ENCODE results near the gene FOXL2. TPM values are rescaled to one million over a fixed set of nuclear protein-coding genes. Genes with fewer than 3 reads are reported as not detected.

The FOXL2 gene
- total and polyA plus RNA-seq, 2 of the 4 experiments (the other 2 are of a cell fraction): 0.07 TPM; not detected in 1

DNA sequence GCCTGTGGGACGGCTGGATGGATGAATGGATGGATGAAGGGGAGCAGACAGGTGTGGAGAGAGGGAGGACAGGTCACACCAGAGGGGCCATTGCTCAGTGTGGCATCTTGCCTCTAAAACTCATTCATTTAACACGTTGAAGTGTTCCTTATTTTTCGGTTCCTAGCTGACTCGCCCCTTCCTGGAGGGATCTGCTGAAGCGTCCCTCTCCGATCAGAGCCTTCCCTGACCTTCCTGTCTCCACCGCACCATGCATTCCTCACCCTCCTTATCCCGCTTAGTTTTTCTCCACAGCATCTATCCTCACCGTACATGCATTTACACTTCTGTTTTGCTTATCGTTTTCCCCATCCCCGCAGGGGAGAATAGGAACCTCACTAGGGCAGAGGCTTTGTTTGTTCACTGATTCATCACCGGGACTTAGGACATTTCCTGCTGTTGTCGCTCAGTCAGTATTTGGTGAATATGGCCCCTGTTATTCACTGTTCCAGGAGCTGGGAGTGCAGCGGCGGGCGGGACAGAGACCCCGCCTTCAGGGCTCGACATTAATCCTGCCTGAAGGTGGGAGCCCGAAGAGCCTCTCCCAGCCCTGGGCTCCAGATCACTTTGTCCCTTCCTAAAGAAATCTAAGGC, 32.0 kb downstream of the FOXL2 start:
- CTCF ChIA-PET: interaction anchor here (0.5 to 2.7 kb wide), 29 partner anchors 9 to 497 kb away, joined by 3 to 94 read pairs (median 5); partner anchors contain the start of gene CEP70
- Histone ChIP-seq H3K9me1 (ENCODE audit: insufficient read depth, low read length) (peaks cover 5% of the 10 kb centered on the region), H4K91ac (ENCODE audit: insufficient read depth, low read depth, low read length) (peak overlapping the region; percentile 50), H3K9me3 (ENCODE audit: control insufficient read depth, insufficient read depth, low read length) (no peaks in the 10 kb centered on the region), H3K36me3 (ENCODE audit: control insufficient read depth, insufficient read depth, low read length) (no peaks in the 10 kb centered on the region), H3K18ac (ENCODE audit: low read depth, low read length) (peak overlapping the region; percentile 14; the same call in 1 of the 2 replicates), H3K56ac (ENCODE audit: extremely low read depth, insufficient read depth, low read length) (peak overlapping the region; percentile 32), H2AK5ac (ENCODE audit: low read depth, low read length) (peak overlapping the region; percentile 87), H2AK9ac (replicated peaks; ENCODE audit: low read depth, low read length, poor library complexity) (peak overlapping the region; percentile 35), H3K79me1 (ENCODE audit: low read depth in 1 of 2, low read length in 2 of 2) (peaks cover 0 to 4% of the 10 kb centered on the region in 2 experiments; a peak in 1 of 4 replicates), H3K4me1 (ENCODE audit: control insufficient read depth, insufficient read depth, low read length) (peaks cover 4% of the 10 kb centered on the region), H2BK120ac (ENCODE audit: low read depth, low read length) (peak overlapping the region; percentile 90), H2AFZ (replicated peaks; ENCODE audit: low read length, poor library complexity) (peak overlapping the region; percentile 96), H3K14ac (replicated peaks; ENCODE audit: low read depth, low read length) (peak overlapping the region; percentile 87), H3K9ac (ENCODE audit: low read depth, low read length) (peak overlapping the region; percentile 77), H4K5ac (ENCODE audit: low read depth, low read length) (peak overlapping the region; percentile 38), H3K27me3 (ENCODE audit: control insufficient read depth, insufficient read depth, low read length) (no peaks in the 10 kb centered on the region), H3K4me2 (ENCODE audit: low read depth, low read length) (peak overlapping the region; percentile 66), H2BK5ac (ENCODE audit: low read depth, low read length, poor library complexity, severe bottlenecking) (peak overlapping the region; percentile 54), H4K20me1 (ENCODE audit: insufficient read depth, low read length) (no peaks in the 10 kb centered on the region), H3K4ac (ENCODE audit: low read depth, low read length) (peak overlapping the region; percentile 84), H2BK15ac (ENCODE audit: low read depth, low read length) (peak overlapping the region; percentile 43; the same call in 2 of the 3 replicates), H3K23ac (ENCODE audit: low read depth, low read length) (peak overlapping the region; percentile 94), H2BK20ac (ENCODE audit: low read depth, low read length) (peak overlapping the region; percentile 72; the same call in 1 of the 2 replicates), H3K4me3 (ENCODE audit: insufficient read depth, low read depth, low read length) (peak overlapping the region; percentile 54), H3K27ac (ENCODE audit: insufficient read depth, low read length) (peak overlapping the region; percentile 58), H4K8ac (ENCODE audit: low read depth in 2 of 2, low read length in 2 of 2) (peak overlapping the region; percentile 76 to 85; a peak in 2 of 4 replicates)
- ATAC-seq (ENCODE audit: low read depth) (peak; percentile 38), DNase-seq (peak; percentile 62)
- no TSS peak for BruUV-seq (replicated peaks)
- TF ChIP-seq ELK1 (IDR thresholded peaks at IDR 0.05; ENCODE audit: borderline replicate concordance, low read depth, low read length): no peak
- no peak for TF ChIP-seq RAD21 (IDR thresholded peaks at IDR 0.05; ENCODE audit: low read length)
- TF ChIP-seq RFX5 (IDR thresholded peaks at IDR 0.05; ENCODE audit: low read depth, low read length): no peak
- TF ChIP-seq MXI1 (IDR thresholded peaks at IDR 0.05; ENCODE audit: borderline replicate concordance, low read depth, low read length): no peak
- no peak for TF ChIP-seq FOS (IDR thresholded peaks at IDR 0.05; ENCODE audit: low read depth, low read length)
- no peak for TF ChIP-seq SMC3 (IDR thresholded peaks at IDR 0.05; ENCODE audit: low read depth, low read length)
- no peak for TF ChIP-seq USF2 (IDR thresholded peaks at IDR 0.05; ENCODE audit: low read depth, low read length)
- TF ChIP-seq RCOR1 (IDR thresholded peaks at IDR 0.05; ENCODE audit: insufficient replicate concordance, low read length): no peak
- TF ChIP-seq POLR2A (IDR thresholded peaks at IDR 0.05; ENCODE audit: low read depth, low read length): no peak
- no peak for TF ChIP-seq MAFK (IDR thresholded peaks at IDR 0.05; ENCODE audit: low read depth, low read length)
- TF ChIP-seq NFE2L2 (IDR thresholded peaks at IDR 0.05; ENCODE audit: low read depth, low read length): no peak
- TF ChIP-seq, protein P1, sequence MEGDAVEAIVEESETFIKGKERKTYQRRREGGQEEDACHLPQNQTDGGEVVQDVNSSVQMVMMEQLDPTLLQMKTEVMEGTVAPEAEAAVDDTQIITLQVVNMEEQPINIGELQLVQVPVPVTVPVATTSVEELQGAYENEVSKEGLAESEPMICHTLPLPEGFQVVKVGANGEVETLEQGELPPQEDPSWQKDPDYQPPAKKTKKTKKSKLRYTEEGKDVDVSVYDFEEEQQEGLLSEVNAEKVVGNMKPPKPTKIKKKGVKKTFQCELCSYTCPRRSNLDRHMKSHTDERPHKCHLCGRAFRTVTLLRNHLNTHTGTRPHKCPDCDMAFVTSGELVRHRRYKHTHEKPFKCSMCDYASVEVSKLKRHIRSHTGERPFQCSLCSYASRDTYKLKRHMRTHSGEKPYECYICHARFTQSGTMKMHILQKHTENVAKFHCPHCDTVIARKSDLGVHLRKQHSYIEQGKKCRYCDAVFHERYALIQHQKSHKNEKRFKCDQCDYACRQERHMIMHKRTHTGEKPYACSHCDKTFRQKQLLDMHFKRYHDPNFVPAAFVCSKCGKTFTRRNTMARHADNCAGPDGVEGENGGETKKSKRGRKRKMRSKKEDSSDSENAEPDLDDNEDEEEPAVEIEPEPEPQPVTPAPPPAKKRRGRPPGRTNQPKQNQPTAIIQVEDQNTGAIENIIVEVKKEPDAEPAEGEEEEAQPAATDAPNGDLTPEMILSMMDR (conservative IDR thresholded peaks at IDR 0.05; ENCODE audit: low read depth, low read length): no peak
- intact Hi-C loops (cut with micrococcal nuclease): loop anchor here (1.0 kb wide), 3 partner anchors 81 to 216 kb away; partner anchors contain the start of gene PIK3CB
- in situ Hi-C loops (cut with MboI; ENCODE audit: low sequenced_read_pairs): loop anchor here (5.0 kb wide), 2 partner anchors 218 to 318 kb away; no protein-coding TSS in a partner anchor
- dilution Hi-C loops (cut with HindIII; ENCODE audit: low sequenced_read_pairs, unreplicated experiment): no loop called here
- 26% methylated on average over 11 of the region's 19 CpGs; no CpG with 5 or more reads in 1 of the 2 experiments for WGBS, 2 experiments (ENCODE audit: extremely low coverage in 2 of 2, insufficient read length in 1 of 2)
- POLR2A ChIA-PET (ENCODE audit: unreplicated experiment): interaction anchor here (0.7 to 1.0 kb wide), 3 partner anchors 199 to 395 kb away, joined by 3 to 7 read pairs (median 3); no protein-coding TSS in a partner anchor
